ENCODE data around the gene CIDEB.

Gene CIDEB

GRCh38 chr14:24286996-24287395, 20.8 kb downstream of the CIDEB start:
- DNase-seq, result no peak

- no peak for DNase-seq
These were observed 22.4 kb downstream of the CIDEB start for GRCh38 chr14:24285351-24285750.

- DNase-seq, result no peak
These were observed 23.2 kb downstream of the CIDEB start for GRCh38 chr14:24284501-24285035.

DNA sequence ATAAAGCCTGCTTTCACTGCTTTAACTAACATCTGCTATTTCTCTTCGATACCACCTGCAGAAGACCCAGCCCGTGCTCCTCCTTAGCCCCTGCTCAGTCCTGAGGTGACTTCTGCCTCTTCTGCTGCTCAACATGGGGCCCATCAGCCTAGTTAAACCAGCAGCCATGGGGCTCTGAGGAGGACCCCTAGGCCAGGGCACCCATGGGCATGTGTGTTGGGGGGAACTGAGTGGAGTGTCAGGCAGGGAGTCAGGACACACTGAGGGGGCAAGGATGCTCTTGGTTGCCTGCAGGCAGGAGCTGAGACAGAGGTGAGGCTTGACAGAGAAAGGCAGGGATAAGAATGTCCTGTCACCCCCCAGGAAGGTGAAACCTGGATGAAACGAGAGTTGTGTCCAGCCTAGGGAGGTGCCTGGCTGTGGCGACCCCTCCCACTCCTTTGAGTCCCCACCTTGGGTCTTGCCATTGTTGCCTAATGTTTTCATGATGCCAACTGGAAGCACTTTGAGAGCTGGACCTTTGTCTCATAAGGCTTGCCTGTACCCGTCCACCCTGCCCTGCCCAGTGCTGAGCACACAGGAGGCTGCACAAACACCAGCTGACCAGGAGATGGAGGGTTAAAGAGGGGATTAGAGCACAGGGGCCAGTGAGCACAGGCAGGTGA, 23.8 kb downstream of the CIDEB start:
- no peak for DNase-seq

GRCh38 chr14:24282736-24283135, 25.0 kb downstream of the CIDEB start:
- DNase-seq, result no peak

DNA sequence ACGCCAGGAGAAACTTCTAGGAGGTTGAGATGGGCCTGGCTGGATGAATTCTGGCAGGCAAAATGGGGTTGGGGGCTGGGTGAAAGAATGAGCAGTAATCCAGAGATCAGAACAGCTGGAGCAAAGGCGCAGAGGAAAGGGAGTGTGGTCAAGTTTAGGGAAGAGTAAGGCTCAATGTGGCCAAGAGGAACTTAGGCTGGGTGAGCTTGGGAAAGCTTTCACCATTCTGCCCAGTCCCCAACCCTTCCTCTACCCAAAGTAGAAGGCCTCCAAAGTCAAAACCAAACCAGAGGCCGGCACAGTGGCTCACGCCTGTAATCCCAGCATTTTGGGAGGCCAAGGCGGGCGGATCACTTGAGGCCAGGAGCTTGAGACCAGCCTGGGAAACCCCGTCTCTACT, 26.1 kb downstream of the CIDEB start:
- DNase-seq, result no peak

- DNase-seq, result no peak
These were observed 26.8 kb downstream of the CIDEB start for GRCh38 chr14:24280797-24281460.

GRCh38 chr14:24279301-24280186, 28.2 kb downstream of the CIDEB start:
- DNase-seq, result no peak

- no peak for DNase-seq
These were observed 29.4 kb downstream of the CIDEB start for GRCh38 chr14:24278424-24278823.

DNA sequence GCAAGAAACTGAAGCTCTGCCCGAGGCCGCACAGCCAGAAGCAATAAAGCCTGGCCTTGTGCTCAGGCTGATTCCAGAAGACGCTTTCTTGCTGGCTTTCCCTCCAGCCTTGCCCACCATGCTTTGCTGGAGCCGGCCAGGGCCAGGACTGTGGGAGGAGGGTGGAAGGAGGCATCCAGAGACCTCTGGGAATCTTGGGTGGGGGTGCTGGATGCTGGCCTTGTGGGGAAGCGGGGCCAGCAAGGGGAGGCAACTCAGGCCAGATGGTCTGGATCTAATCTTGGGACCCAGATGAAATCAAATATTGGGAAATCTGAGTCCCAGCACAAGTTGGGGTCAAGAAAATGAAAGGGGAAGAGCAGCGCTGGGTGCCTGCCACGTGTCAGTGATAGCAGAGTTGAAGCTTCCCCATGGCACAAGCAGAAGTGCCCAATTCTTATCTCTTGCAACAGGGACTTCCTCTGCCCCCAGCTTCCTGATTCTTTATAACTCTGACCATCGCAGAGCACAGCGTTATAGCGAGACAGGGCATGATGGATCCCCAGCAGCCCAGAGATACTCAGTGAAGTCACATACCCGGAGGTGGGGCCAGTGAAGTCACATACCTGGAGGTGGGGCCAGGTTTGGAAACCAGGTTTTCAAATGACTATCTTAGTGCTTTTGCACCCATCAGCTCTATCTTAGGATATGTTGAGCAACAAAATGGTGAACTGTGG, 30.0 kb downstream of the CIDEB start:
- no peak for DNase-seq

DNA sequence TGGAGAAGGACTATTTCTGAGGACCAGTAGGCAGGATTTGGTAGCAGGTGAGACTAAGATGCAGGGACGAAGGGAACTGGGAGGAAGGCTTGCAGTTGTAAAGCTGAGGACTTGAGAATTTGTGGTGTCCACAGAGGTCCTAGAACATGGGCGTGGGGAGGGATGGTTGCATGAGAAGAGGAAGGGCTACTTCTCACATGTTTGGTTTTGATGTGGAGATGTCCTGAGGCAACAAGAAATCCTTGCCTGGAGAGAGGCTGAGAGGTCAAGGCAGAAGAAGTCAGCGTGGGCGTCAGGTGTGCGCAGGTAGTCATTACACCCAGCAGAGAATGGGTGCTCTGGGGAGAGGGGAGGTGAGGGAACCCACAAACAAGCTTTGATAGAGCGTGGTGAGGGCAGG, 30.7 kb downstream of the CIDEB start:
- no peak for DNase-seq

DNA sequence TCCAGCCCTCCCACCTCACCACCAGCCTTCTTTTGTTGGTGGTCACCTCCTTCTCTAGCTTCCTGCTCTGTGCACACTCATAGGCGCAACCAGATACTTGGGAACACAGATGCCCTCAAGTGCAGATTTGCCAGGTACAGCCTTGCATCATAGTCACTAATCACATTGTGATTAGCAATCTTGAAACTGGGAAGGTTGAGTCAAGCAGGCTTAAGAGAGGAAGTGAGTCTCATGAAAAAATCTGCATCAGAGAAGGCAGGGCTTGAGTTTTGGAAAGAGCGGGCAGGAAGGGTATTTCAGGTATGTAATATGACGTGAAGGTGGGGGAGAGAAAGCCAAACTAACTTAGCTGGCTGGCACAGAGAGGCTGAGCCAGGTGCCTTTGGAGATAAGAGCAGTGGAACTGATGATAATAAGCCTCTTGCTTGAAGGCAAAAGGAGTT, 33.7 kb downstream of the CIDEB start:
- DNase-seq, result no peak

GRCh38 chr14:24273422-24273998, 34.3 kb downstream of the CIDEB start:
- no peak for DNase-seq

GRCh38 chr14:24272467-24272866, 35.3 kb downstream of the CIDEB start:
- no peak for DNase-seq

DNA sequence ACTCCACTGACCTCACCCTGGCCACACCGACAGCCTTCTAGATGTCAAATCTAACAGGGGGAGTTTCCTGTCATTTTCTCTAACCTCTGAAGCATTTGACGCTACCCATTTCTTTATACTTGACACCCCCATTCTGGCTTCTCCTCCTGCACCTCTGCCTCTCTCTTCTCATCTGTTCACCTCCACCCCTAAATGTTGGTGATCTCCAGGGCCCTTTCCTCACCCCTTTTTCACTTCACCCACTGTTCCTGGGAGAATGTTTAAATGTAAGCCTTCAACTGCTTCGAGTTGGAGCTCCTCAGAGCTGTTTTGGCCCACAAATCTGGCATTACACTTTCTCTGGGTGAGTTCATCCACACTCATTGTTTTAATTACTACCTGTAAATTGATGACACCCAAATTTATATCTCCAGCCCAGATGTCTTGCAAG, 35.9 kb downstream of the CIDEB start:
- no peak for DNase-seq

DNA sequence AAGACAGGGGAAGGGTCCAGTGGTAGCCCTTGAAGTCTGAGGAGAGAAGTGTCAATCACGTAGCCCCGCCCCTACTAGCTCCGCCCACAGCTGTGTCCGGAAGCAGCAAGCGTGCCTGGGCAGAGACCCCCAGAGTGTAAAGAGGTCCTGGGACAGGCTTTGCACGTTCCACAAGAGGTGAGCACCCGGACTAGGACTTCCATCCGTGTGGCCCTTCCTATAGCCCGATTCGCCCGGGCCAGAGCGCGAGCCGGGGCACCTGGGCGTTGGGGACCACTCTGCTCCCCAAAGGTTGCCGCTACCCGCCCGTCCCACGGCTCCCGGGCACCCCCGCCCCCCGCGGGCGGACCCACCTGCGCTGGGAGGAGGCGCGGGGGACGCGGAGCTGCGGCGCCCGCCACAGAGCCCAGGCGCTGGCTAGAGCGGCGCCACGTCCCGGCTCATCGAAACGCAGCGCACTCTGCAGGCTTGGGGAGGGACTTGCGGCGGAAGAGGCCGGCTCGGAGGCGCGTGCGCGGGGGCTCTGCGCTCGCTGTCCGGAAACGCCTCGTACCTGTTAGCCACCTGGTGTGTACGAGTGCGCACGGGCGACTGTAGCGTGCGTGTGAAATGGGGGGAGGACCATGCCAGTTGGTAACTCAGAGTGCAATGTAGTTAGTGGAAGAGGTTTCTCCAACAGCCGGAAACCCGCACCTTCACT, 36.5 kb downstream of the CIDEB start, which contains the start of gene RABGGTA:
TSS of gene RABGGTA (minus strand) at position 464 of the 700 bp plus-strand sequence. CDS start 482 bp downstream, outside the sequence.
- peak; percentile 91 for DNase-seq

DNA sequence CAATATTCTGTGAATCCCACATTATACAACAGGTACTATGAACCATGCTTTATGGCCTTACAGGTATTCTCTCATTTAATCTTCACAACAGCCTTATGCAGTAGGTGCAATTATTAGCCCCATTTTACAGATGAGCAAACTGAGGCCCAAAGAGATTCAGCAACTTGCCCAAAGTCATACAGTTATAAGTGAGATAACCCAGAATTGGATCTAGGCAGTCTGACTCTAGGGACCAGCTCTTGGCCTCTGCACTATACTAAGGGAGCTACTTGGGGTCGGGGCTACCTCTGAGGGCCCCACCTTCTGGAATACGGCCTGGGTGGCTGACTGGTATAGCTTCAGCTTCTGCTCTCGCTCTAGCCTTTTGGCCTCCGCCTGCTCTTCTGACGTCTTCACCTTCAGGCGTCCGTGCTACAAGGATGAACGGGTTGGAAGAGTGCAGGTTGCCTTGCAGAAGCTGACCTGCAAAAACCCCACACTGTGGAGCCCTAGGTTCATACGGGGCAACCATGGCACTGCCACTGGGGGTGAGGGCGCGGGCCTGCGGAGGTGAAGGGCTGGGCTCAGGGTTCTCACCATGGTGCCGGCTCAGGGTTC, 37.1 kb downstream of the CIDEB start:
- DNase-seq, result peak; percentile 53

- DNase-seq, result no peak
These were observed 37.8 kb downstream of the CIDEB start for GRCh38 chr14:24269910-24270536.

GRCh38 chr14:24269368-24269767, 38.4 kb downstream of the CIDEB start:
- DNase-seq, result no peak

GRCh38 chr14:24268225-24268624, 39.6 kb downstream of the CIDEB start:
- DNase-seq, result no peak

GRCh38 chr14:24267516-24267915, 40.3 kb downstream of the CIDEB start:
- no peak for DNase-seq
